PC-3 (cell line): ENCODE measurements around the gene TFEB.

ENCODE experiments used
- EZH2 ChIP-seq: fragments of 300-600 bp; sonication (generic); IDR thresholded peaks from one replicate; pipeline ENCODE4 v1.6.1; 2017; ENCODE audit warnings: antibody characterized with exemption, mild to moderate bottlenecking, low read length; ENCODE audit not compliant: unreplicated experiment
- TF ChIP-seq, protein P1 (sequence below): fragments of 300-600 bp; sonication (generic); conservative IDR thresholded peaks from 2 replicates; pipeline ENCODE4 v1.5.1; 2017; ENCODE audit warnings: antibody characterized with exemption, low read depth, mild to moderate bottlenecking, low read length

DNA sequence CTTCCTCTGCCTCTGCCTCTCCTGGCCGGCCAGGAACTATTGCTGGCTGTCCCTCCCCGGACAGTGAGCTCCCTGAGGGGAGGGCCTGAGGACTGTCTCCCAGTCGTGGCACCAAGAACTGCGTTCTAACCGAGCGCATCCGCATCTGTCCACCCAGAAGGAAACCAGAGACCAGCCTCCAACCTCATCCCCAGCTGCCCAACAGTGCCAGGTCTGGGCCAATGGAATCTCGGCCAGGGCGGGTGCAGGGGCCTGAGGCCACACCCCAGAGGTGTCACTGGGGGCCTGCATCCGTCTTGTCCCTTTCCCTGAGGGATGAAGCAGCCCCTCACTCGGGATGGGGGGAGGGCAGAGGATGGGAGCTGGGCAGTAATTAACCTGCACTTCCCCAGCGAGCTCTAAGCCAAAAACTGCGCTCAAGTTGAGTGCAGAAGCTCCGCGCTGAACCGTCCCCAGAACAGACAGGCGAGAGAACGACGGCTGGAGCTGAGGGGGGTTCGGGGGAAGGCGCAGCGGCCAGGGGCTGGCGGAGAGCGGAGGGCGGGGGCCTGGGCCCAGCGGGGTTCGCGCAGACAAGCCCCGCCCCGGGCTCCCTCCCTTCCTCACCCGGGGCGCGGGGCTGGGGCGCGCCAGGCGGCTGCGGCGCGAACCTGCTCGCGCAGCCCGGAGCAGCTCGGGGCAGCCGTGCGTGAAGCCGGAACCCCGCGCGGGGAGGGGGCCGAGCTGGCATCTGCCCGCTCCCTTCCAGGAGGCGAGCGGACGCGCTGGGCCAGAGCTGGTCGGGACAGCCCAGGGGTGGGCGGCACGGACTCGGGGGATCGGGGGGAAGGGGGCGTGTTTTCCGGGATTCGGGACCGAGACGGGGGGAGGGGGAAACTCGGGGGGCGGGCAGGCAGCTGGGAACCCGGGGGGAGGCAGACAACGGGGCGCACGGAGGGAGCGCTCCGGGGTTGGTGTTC, 1.4 kb downstream of the TFEB start:
- TF ChIP-seq, protein P1, sequence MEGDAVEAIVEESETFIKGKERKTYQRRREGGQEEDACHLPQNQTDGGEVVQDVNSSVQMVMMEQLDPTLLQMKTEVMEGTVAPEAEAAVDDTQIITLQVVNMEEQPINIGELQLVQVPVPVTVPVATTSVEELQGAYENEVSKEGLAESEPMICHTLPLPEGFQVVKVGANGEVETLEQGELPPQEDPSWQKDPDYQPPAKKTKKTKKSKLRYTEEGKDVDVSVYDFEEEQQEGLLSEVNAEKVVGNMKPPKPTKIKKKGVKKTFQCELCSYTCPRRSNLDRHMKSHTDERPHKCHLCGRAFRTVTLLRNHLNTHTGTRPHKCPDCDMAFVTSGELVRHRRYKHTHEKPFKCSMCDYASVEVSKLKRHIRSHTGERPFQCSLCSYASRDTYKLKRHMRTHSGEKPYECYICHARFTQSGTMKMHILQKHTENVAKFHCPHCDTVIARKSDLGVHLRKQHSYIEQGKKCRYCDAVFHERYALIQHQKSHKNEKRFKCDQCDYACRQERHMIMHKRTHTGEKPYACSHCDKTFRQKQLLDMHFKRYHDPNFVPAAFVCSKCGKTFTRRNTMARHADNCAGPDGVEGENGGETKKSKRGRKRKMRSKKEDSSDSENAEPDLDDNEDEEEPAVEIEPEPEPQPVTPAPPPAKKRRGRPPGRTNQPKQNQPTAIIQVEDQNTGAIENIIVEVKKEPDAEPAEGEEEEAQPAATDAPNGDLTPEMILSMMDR: no peak
- no peak for TF ChIP-seq EZH2
